GM12875 (cell line): ENCODE results near the gene CCNQ.

Source experiments
- H3K4me3 ChIP-seq: one replicate; pipeline ENCODE4 v1.5.1; 2011; ENCODE audit warnings: low read depth, low read length, control low read depth
- CTCF ChIP-seq: IDR thresholded peaks from 2 replicates; pipeline ENCODE4 v1.5.1; 2011; ENCODE audit warnings: low read depth, mild to moderate bottlenecking, control low read depth, inconsistent platforms, low read length, moderate library complexity, borderline replicate concordance; ENCODE audit not compliant: insufficient read depth

The CCNQ gene

DNA sequence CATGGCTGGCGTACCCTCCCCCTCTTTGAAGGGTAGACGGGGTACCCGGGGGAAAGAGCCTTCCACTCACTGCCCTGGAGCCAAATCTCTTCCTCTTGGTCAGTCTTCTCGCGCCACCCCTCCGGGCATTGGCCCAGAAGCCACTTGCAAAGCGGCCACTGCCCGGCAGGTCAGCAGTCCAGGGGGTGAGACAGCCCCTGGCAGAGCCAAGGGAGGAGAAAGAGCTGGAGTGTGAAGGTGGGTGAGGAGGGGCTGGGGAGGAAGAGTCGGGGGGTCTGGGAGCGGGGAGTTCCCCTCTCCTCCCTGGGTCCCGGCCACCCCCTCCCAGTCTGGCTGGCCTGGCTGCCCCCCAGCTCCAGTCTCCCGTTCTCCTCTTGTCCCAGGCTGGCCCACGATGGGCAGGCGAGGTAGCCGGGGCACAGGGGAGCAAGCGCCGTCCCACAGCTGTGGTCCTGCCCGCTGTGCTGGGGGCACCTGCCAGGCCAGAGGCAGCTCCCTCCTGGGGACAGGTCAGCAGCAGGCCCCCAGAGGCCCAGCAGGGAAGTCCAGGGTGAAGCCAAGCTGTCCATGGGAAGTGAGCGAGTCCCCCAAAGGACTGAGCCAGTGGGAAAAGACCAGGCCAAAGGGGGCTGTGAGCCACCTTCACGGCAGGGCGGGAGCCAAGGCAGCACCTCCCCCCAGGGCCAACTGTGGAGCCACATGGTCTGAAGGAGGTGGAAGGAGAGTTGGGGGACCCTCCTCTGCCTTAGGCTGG, 26.5 kb upstream of the CCNQ start:
- TF ChIP-seq CTCF, result no peak
- H3K4me3 ChIP-seq, result no peak overlapping the region

DNA sequence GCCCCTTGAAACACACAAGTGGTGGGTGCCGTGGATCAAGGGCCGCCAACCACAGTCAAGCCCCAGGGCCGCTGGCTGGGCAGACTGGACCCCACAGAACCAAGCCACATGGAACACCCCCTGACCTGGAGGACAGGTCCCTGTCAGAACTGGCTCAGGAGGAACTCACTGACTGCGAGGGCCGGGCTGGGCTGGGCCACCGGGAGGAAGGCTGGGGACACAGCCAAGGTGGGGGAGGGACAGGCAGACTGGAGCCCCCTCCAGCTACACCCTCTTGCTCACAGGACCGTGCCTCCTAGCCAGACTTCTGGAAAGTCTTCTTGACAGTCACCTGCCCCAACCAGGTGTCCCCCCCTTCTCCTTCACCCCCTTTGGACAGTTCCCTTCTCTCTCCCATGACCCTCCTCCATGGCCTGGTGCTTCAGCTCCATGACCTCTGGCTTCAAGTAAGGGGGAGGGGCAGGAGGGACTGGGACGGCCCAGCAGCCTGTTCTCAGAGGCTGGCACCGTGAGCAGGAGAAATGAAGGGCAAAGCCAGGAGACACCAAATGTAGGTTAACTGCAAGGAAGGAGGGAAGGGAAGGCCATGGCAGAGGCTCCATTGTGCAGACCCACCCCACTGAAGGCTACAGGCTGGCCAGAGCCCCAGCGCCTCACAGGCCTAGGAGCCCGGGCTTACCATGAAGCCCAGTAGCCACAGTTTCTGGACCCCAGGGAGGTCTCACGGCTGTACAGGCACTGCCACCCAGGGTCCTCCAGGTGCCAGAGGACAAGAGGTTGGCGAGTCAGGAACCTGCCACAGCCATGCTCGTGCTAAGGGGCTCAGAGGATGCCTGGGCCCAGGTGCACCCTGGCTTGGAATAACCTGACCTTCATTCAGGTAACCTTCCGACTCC, 25.5 kb upstream of the CCNQ start:
- no peak overlapping the region for H3K4me3 ChIP-seq
- no peak for TF ChIP-seq CTCF

DNA sequence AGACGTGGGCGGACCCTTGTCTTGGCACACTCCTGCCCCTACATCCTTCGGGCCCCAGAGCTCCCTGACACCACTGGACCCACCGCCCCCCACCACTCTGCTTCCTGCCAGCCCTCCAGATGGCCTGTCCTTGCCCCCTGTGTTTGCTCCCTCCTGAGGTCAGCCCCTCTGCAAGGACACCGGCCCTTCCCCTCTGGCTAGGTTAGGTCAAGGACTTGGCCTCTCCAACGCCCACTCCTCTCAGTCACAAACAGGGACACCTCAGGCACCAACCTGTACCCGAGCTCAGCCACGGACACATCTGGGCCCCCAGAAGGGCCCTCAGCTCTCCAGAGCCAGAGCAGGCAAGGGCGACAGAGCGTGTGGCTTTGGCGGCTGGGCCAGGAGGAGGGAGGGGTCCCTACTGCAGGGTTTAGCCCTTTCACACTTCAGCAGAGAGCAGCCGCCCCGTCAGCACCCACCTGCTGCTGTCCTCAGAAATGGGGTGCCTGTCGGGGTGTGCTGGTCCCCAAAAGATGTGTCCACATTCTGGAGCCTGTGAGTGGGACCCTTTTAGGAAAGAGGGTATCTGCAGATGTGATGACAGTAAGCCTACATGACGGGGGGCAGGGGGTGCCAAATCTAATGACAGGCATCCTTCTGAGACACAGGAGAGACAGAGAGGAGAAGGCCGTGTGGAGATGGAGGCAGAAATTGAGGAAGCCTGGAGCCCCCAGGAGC, 24.5 kb upstream of the CCNQ start:
- H3K4me3 ChIP-seq, result no peak overlapping the region
- TF ChIP-seq CTCF, result no peak

GRCh38 chrX:153622661-153623309, 23.8 kb upstream of the CCNQ start:
- TF ChIP-seq CTCF, result no peak
- no peak overlapping the region for H3K4me3 ChIP-seq

GRCh38 chrX:153621949-153622598, 23.1 kb upstream of the CCNQ start:
- H3K4me3 ChIP-seq, result no peak overlapping the region
- no peak for TF ChIP-seq CTCF

DNA sequence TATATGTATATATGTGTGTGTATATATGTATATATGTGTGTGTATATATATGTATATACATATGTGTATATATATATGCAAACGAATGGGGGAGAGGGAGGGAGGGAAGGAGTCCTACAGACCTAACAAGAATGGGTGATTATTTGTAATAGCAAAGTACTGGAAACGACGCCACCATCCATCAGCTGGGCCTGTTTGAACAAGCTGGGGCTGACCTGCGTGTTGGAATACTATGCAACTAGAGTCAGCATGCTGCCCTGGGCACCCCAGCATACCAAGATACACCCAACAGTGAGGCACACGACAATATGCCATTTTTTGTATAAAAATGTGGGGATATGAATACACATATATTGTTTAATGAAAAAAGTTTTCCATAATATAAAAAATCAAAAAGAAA, 21.6 kb upstream of the CCNQ start:
- H3K4me3 ChIP-seq, result no peak overlapping the region

More for the DNA sequence above, 21.6 kb upstream of the CCNQ start:
- no peak for TF ChIP-seq CTCF
